Stomach (tissue), 4 donors: ENCODE data around the gene LRP11.

Source experiments
- POLR2A ChIP-seq, 4 donors: fragments of 450-650 bp; IDR thresholded peaks; one replicate each; pipeline ENCODE4 v1.6.1; 2016; ENCODE audit warnings: antibody characterized with exemption in 4 of 4, control low read depth in 2 of 4, mild to moderate bottlenecking in 1 of 4, moderate library complexity in 1 of 4
- TF ChIP-seq, protein P1 (sequence below), 7 experiments: fragments of 450-650 bp in 4 of 7; fragments of 200-600 bp in 3 of 7; sonication (generic) in 3 of 7; IDR thresholded peaks; one replicate each; pipeline ENCODE4 v1.5.1; 2016 to 2019; ENCODE audit warnings: antibody characterized with exemption in 7 of 7, control low read depth in 2 of 7, mild to moderate bottlenecking in 1 of 7

DNA sequence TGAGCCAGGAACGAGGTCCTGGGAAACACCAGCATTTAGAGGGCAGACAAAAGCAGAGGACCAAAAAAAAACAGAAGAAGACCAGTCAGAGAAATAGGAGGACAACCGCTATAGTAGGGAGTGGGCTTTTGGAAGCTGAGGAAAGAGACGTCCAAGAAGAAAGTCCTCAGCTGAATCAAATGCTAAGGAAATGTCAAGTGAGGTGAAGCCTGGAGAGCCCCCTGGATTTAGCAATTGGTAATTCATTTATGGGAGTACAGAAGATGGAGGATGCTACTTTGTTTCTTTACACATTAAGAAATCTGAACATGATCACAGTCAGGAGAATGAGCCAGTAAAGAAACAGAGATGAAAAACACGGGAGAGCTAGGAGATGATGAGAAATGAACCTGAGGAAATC, 41.1 kb downstream of the LRP11 start:
- TF ChIP-seq, protein P1, sequence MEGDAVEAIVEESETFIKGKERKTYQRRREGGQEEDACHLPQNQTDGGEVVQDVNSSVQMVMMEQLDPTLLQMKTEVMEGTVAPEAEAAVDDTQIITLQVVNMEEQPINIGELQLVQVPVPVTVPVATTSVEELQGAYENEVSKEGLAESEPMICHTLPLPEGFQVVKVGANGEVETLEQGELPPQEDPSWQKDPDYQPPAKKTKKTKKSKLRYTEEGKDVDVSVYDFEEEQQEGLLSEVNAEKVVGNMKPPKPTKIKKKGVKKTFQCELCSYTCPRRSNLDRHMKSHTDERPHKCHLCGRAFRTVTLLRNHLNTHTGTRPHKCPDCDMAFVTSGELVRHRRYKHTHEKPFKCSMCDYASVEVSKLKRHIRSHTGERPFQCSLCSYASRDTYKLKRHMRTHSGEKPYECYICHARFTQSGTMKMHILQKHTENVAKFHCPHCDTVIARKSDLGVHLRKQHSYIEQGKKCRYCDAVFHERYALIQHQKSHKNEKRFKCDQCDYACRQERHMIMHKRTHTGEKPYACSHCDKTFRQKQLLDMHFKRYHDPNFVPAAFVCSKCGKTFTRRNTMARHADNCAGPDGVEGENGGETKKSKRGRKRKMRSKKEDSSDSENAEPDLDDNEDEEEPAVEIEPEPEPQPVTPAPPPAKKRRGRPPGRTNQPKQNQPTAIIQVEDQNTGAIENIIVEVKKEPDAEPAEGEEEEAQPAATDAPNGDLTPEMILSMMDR (IDR thresholded peaks at IDR 0.05): no peak
- no peak for TF ChIP-seq POLR2A (IDR thresholded peaks at IDR 0.05)
